Daoy (cell line): ENCODE results near the gene PABPC1L2A. TPM values are rescaled to one million over a fixed set of nuclear protein-coding genes. Genes with fewer than 3 reads are reported as not detected.
"Not testable (repeated sequence)": the region's sequence is repeated elsewhere in the genome, so short reads cannot be mapped to it uniquely, and the experiment has no call there.

Experiments used
- DNase-seq: peaks from one replicate; pipeline ENCODE4 v3.0.0-alpha.2; 2015; ENCODE audit warnings: low read depth
- total RNA-seq: library from RNA; depleted of rRNA; stranded (reverse); fragments of >200 nt; shearing (Covaris generic); gene quantifications from 2 replicates; pipeline ENCODE4 v1.2.3, GENCODE V29; 2014; rRNA removed

The PABPC1L2A gene
- not detected in 2 replicates for total RNA-seq

DNA sequence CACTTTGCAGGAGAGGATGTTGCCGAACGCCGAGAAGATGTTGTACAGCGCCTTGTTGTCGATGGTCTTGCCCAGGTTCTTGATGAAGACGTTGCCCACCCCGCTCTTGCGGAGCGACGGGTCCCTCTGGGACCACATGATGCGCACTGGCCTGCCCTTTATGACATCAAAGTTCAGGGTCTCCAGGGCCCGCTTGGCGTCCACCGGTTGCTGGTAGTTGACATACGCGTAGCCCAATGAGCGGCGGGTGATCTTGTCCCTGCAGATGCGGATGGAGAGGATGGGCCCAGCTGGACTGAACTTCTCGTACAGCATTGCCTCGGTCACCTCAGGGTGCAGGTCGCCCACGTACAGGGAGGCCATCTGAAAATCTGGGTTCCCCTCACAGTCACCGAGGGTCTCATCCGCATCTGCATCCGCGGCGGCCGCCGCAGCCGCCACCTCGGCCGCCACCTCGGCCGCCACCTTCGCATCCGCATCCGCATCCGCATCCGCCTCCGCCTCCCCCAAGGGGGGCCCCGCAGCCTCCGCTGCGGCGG lies at the start of gene PABPC1L2A:
TSS of gene PABPC1L2A (minus strand) at position 489 of the 539 bp plus-strand sequence. CDS start at position 363, 126 bp downstream.
- DNase-seq: not testable (repeated sequence)

DNA sequence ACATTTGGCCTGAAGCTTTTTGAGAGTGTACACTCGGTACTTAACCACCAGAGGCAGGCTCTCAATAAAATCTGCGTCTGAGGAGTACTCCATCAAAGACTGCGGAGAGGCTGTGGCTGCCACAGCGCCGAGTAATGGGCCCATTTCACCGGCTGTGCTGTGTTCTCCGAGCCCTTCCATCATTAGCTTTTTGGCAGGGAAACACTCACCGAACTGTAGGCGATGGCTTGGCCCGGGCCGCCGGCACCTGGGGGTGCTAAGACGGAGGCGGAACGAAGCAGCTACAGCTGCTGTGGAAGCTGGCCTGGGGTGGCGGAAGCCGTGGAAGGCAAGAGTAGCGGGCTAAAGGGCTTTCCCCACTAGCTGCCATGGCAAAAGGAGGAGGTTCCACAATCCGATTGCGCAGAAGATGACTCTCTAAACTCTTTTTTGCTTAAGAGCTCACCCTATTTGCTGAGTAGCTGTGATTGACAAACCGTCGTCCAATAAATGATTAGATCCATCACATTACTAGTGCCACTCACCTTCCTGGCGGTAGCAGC lies 48.5 kb upstream of the PABPC1L2A start:
- DNase-seq: peak; percentile 85

DNA sequence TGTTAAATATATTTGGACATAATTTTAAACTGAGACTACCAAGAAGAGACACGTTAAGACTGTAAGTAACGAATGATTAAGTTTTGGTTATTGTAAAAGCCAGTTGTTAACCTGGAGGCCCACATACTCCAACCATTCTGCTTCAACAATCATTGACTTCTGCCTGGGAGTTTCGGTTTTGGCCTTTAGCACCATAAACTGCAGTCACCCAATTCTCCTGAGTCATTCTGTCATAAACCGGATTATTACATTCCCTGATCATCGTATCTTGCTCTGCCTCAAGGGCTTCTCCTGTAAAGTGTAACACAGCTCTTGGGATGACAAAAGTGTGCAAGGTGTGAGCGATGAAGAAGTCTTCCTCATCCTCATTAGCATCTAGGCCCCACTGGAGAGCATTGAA lies 46.9 kb upstream of the PABPC1L2A start:
- peak; percentile 28 for DNase-seq

DNA sequence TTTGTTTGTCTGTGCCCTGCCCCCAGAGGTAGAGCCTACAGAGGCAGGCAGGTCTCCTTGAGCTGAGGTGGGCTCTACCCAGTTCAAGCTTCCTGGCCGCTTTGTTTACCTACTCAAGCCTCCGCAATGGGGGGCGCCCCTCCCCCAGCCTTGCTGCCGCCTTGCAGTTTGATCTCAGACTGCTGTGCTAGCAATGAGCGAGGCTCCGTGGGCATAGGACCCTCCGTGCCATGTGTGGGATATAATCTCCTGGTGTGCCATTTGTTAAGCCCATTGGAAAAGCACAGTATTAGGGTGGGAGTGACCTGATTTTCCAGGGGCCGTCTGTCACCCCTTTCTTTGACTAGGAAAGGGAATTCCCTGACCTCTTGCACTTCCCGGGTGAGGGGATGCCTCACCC lies 20.2 kb upstream of the PABPC1L2A start:
- DNase-seq: not testable (repeated sequence)

DNA sequence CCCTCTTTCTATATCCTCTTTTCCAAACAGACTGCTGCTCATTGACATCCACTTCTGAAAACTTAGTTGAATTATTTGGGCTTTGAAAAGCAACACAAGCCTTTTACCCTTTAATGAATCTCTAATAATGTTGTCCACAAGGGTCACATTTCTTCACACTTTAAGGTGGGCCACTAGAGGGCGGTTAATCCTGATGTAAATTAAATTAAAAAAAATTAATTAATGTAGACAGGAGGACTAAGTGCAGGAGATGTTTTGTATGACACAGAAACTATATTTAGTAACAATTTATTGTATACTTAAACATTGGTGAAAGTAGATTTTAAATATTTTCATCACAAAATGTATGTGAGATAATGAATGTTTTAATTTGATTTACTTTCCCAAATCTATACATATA lies 7.5 kb upstream of the PABPC1L2A start:
- peak; percentile 2 for DNase-seq

DNA sequence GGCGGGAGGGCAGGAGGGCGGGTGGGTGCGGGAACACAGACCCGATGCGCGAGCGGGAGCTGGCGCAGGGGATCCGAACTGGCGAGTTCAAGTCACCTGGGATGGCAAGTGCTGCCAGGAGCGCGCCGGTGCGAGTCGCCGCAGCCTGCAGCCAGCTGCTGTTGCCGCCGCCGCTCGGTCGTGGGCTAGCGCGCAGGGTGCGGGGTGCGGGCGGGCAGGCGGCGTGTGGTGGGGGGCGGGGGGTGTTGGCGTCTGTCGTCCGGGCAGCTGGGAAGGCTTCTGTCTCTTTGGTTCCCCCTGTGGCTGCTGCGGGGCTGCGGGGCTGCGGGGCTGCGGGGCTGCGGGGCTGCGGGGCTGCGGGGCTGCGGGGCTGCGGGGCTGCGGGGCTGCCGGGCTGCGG lies 572 bp upstream of the PABPC1L2A start:
- not testable (repeated sequence) for DNase-seq

DNA sequence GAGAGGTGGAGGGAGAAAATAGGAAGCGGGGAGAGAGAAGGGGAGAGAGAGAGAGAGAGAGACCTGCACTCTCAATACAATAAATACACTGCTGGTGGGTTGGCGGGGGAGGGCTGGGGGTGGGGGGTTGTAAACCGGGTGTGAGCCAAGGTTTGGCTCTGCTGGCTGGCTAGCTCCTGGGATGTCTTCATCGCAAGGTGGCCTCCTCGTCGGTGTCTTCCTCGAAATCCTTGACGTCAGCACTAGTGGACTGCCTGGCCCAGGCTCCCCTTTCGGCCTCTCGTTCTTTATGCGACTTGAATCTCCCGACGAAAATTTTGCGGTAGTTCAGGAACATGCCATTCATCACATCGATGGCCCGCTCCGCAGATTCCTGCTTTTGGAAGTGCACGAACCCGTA lies 715 bp downstream of the PABPC1L2A start:
- DNase-seq: not testable (repeated sequence)

DNA sequence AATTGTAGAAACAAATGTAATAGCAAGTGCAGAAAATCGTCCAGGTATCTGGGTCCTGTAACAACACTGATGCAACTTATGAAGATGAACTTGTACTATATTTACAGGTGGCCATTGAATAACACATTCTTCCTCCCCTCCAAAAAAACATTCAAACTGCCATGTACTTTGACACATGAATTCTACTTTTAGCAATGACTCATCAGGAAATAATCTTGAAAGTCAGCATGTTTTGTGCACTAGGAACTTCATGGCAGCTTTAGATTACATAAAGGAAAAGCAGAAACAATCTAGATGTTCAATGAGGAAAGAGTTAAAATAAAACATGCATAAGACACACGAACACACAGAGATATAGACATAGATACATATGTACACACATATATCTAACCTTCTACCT lies 2.5 kb downstream of the PABPC1L2A start:
- peak; percentile 1 for DNase-seq

DNA sequence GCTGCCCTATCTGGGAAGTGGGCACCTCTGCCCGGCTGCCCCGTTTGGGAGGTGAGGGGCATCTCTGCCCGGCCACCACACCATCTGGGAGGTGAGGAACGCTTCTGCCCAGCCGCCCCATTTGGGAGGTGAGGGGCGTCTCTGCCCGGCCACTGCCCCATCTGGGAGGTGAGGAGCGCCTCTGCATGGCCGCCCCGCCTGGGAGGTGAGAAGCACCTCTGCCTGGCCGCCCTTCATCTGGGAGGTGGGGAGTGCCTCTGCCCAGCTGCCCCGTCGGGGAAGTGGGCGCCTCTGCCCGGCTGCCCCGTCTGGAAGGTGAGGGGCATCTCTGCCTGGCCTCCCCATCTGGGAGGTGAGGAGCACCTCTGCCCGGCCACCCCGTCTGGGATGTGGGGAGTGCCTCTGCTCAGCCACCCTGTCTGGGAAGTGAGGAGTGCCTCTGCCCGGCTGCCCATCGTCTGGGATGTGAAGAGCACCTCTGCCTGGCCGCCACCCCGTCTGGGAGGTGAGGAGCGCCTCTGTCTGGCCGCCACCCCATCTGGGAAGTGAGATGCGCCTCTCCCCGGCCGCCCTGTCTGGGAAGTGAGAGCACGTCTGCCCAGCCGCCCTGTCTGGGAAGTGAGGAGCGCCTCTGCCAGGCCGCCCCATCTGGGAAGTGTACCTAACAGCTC lies 9.8 kb downstream of the PABPC1L2A start:
- no peak for DNase-seq

DNA sequence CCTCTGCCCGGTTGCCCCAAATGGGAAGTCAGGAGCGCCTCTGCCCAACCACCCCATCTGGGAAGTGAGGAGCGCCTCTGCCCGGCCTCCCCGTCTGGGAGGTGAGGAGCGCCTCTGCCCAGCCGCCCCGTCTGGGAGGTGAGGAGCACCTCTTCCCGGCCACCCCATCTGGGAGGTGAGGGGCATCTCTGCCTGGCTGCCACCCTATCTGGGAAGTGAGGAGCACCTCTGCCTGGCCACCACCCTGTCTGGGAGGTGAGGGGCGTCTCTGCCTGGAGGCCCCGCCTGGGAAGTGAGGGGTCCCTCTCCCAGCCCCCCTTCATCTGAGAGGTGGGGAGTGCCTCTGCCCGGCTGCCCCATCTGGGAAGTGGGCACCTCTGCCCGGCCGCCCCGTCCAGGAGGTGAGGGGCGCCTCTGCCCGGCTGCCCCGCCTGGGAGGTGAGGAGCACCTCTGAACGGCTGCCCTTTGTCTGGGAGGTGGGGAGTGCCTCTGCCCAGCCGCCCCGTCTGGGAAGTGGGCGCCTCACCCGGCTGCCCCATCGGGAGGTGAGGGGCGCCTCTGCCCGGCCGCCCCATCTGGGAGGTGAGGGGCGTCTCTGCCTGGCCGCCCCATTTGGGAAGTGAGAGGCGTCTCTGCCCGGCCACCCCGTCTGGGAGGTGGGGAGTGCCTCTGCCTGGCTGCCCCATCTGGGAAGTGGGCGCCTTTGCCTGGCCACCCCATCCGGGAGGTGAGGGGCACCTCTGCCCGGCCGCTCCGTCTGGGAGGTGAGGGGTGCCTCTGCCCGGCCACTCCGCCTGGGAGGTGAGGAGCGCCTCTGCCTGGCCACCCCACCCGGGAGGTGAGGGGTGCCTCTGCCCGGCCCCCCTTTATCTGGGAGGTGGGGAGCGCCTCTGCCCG lies 10.6 kb downstream of the PABPC1L2A start:
- no peak for DNase-seq

DNA sequence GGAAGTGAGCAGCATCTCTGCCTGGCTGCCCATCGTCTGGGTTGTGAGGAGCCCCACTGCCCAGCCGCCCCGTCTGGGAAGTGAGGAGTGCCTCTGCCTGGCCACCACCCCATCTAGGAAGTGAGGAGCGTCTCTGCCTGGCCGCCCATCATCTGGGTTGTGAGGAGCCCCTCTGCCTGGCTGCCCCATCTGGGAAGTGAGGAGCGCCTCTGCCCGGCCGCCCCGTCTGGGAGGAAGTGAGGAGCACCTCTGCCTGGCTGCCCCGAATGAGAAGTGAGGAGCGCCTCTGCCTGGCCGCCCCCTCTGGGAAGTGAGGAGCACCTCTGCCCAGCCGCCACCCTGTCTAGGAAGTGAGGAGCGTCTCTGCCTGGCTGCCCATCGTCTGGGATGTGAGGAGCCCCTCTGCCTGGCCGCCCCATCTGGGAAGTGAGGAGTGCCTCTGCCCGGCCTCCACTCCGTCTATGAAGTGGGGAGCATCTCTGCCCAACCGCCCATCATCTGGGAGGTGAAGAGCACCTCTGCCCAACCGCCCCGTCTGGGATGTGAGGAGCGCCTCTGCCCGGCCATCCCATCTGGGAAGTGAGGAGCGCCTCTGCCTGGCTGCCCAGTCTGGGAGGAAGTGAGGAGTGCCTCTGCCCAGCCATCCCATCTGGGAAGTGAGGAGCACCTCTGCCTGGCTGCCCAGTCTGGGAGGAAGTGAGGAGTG lies 11.4 kb downstream of the PABPC1L2A start:
- DNase-seq: not testable (repeated sequence)

DNA sequence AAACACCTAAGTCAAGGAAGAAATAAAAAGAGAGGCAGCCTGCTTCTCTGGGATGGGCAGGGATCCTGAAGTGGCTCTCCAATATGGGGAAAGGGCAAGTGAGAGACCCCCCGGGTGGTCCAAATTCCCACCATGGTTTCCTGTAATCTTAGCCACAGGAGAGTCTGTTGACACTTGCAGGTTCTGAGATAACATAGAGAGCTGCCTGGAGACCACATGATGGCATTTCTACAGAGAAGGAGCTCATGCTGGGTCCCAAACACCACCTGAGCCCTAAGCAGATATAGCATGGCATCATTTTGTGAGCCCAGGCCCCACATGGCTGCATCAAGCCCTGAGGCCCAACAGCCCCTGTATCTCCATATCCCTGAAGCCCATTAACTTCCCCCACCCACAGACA lies 50.4 kb downstream of the PABPC1L2A start:
- no peak for DNase-seq

Other genes starting within 250 kb of the PABPC1L2A start
- gene FAM236C, start 166.9 kb downstream of the PABPC1L2A start, total RNA-seq: not detected in 2 replicates
- not detected in 2 replicates for gene FAM236A, start 141.3 kb downstream of the PABPC1L2A start, total RNA-seq
- 0.46 TPM in 1 of 2 replicates, not detected in the other for gene DMRTC1, start 135.7 kb downstream of the PABPC1L2A start, total RNA-seq
- gene PABPC1L2B, start 76.6 kb downstream of the PABPC1L2A start, total RNA-seq: 0.06 TPM in 1 of 2 replicates, not detected in the other
- gene NAP1L2, start 135.3 kb upstream of the PABPC1L2A start, total RNA-seq: 10.2 and 12.9 TPM in 2 replicates